ENCODE results near the gene PRSS35. TPM values are rescaled to one million over a fixed set of nuclear protein-coding genes. Genes with fewer than 3 reads are reported as not detected.
"Not testable (repeated sequence)": the region's sequence is repeated elsewhere in the genome, so short reads cannot be mapped to it uniquely, and the experiment has no call there.

Gene PRSS35
- total and polyA plus RNA-seq, 4 donors: 0.14 to 9.9 (median 0.50) TPM

- no peak for ATAC-seq (ENCODE audit: insufficient read depth, low FRiP score)
These were observed 31.9 kb upstream of the PRSS35 start for GRCh38 chr6:83480470-83480869.

GRCh38 chr6:83481938-83482337, 30.4 kb upstream of the PRSS35 start:
- ATAC-seq (ENCODE audit: insufficient read depth, low FRiP score); H3K9me3 ChIP-seq (ENCODE audit: control insufficient read depth in 4 of 4, insufficient read depth in 3 of 4, low read length in 3 of 4); H3K27me3 ChIP-seq (ENCODE audit: control insufficient read depth in 3 of 3, insufficient read depth in 3 of 3, low read length in 2 of 3); H3K9ac ChIP-seq (ENCODE audit: insufficient read depth in 1 of 2, low read length in 2 of 2); DNase-seq; H3K4me3 ChIP-seq; H3K4me1 ChIP-seq (ENCODE audit: control insufficient read depth in 5 of 5, insufficient read depth in 5 of 5, low read length in 5 of 5); H3K36me3 ChIP-seq (ENCODE audit: control insufficient read depth in 4 of 4, insufficient read depth in 4 of 4, low read length in 4 of 4); H3K27ac ChIP-seq (ENCODE audit: low read depth in 1 of 2, low read length in 1 of 2): not testable (repeated sequence)
- WGBS, 2 donors: 97 to 100% methylated on average over 1 of the region's 1 CpG

More at GRCh38 chr6:83480470-83480869, 31.9 kb upstream of the PRSS35 start:
- Histone ChIP-seq H3K27me3 (ENCODE audit: control insufficient read depth in 3 of 3, insufficient read depth in 3 of 3, low read length in 2 of 3) (no peaks in the 10 kb centered on the region), H3K4me1 (ENCODE audit: control insufficient read depth in 5 of 5, insufficient read depth in 5 of 5, low read length in 5 of 5) (no peaks in the 10 kb centered on the region), H3K4me3 (no peak overlapping the region), H3K9ac (ENCODE audit: insufficient read depth in 1 of 2, low read length in 2 of 2) (no peak overlapping the region), H3K9me3 (ENCODE audit: control insufficient read depth in 4 of 4, insufficient read depth in 3 of 4, low read length in 3 of 4) (peaks cover 0 to 4% (median 0%) of the 10 kb centered on the region in 4 donors), H3K36me3 (ENCODE audit: control insufficient read depth in 4 of 4, insufficient read depth in 4 of 4, low read length in 4 of 4) (no peaks in the 10 kb centered on the region), H3K27ac (ENCODE audit: low read depth in 1 of 2, low read length in 1 of 2) (no peak overlapping the region)
- TF ChIP-seq CTCF (IDR thresholded peaks at IDR 0.05; ENCODE audit: control extremely low read depth, extremely low read depth): no peak
- WGBS, 2 donors: 74 to 88% methylated on average over 1 of the region's 1 CpG
- no peak for DNase-seq

GRCh38 chr6:83488448-83488847, 23.9 kb upstream of the PRSS35 start:
- Histone ChIP-seq H3K4me3 (no peak overlapping the region), H3K4me1 (ENCODE audit: control insufficient read depth in 5 of 5, insufficient read depth in 5 of 5, low read length in 5 of 5) (no peaks in the 10 kb centered on the region), H3K9ac (ENCODE audit: insufficient read depth in 1 of 2, low read length in 2 of 2) (no peak overlapping the region), H3K27me3 (ENCODE audit: control insufficient read depth in 3 of 3, insufficient read depth in 3 of 3, low read length in 2 of 3) (no peaks in the 10 kb centered on the region), H3K9me3 (ENCODE audit: control insufficient read depth in 4 of 4, insufficient read depth in 3 of 4, low read length in 3 of 4) (no peaks in the 10 kb centered on the region), H3K27ac (ENCODE audit: low read depth in 1 of 2, low read length in 1 of 2) (no peak overlapping the region), H3K36me3 (ENCODE audit: control insufficient read depth in 4 of 4, insufficient read depth in 4 of 4, low read length in 4 of 4) (no peaks in the 10 kb centered on the region)
- TF ChIP-seq CTCF (IDR thresholded peaks at IDR 0.05; ENCODE audit: control extremely low read depth, extremely low read depth): no peak
- WGBS, 2 donors: 58 to 80% methylated on average over 2 of the region's 2 CpGs
- ATAC-seq (ENCODE audit: insufficient read depth, low FRiP score) (no peak), DNase-seq (no peak)

GRCh38 chr6:83488861-83489260, 23.5 kb upstream of the PRSS35 start:
- ATAC-seq (ENCODE audit: insufficient read depth, low FRiP score): no peak
- Histone ChIP-seq H3K36me3 (ENCODE audit: control insufficient read depth in 4 of 4, insufficient read depth in 4 of 4, low read length in 4 of 4) (no peaks in the 10 kb centered on the region), H3K9ac (ENCODE audit: insufficient read depth in 1 of 2, low read length in 2 of 2) (no peak overlapping the region), H3K4me1 (ENCODE audit: control insufficient read depth in 5 of 5, insufficient read depth in 5 of 5, low read length in 5 of 5) (no peaks in the 10 kb centered on the region), H3K27me3 (ENCODE audit: control insufficient read depth in 3 of 3, insufficient read depth in 3 of 3, low read length in 2 of 3) (no peaks in the 10 kb centered on the region), H3K4me3 (no peak overlapping the region), H3K9me3 (ENCODE audit: control insufficient read depth in 4 of 4, insufficient read depth in 3 of 4, low read length in 3 of 4) (no peaks in the 10 kb centered on the region), H3K27ac (ENCODE audit: low read depth in 1 of 2, low read length in 1 of 2) (no peak overlapping the region)
- TF ChIP-seq CTCF (IDR thresholded peaks at IDR 0.05; ENCODE audit: control extremely low read depth, extremely low read depth): no peak
- no peak for DNase-seq
- 79 to 97% methylated on average over 4 of the region's 4 CpGs for WGBS, 2 donors

Measured in lung (tissue), 12 donors.